BLaER1 treated with 17β-estradiol and CSF1 and Interleukin-3, amounts not matched to agents 10 nM and 100 nM (cell line): Measurements from ENCODE around the gene APBB2.

Experiments used
- H3K27ac ChIP-seq, 11 experiments: shearing (Covaris generic); formaldehyde crosslinking; 2 replicates each; pipeline ENCODE4 v1.8.1; 2022
- H3K27me3 ChIP-seq, 11 experiments: shearing (Covaris generic); formaldehyde crosslinking; 2 replicates each; pipeline ENCODE4 v1.8.1; 2022
- H3K36me3 ChIP-seq, 11 experiments: shearing (Covaris generic); formaldehyde crosslinking; 2 replicates each; pipeline ENCODE4 v1.8.1; 2022
- H3K4me1 ChIP-seq, 10 experiments: shearing (Covaris generic); formaldehyde crosslinking; 2 replicates each; pipeline ENCODE4 v1.8.1; 2022
- H3K4me2 ChIP-seq, 11 experiments: shearing (Covaris generic); formaldehyde crosslinking; 2 replicates each; pipeline ENCODE4 v1.8.1; 2022
- H3K4me3 ChIP-seq, 10 experiments: shearing (Covaris generic); formaldehyde crosslinking; 2 replicates each; pipeline ENCODE4 v1.8.1; 2022
- H3K9ac ChIP-seq, 11 experiments: shearing (Covaris generic); formaldehyde crosslinking; 2 replicates each; pipeline ENCODE4 v1.8.1; 2022
- H3K9me3 ChIP-seq, 11 experiments: shearing (Covaris generic); formaldehyde crosslinking; replicated peaks in 1 of 11; 2 replicates each; pipeline ENCODE4 v1.8.1; 2022
- H4K20me1 ChIP-seq, 11 experiments: shearing (Covaris generic); formaldehyde crosslinking; 2 replicates each; pipeline ENCODE4 v1.8.1; 2022
- Cebpa-rat ChIP-seq, 11 experiments: shearing (Covaris generic); IDR thresholded peaks; 2 replicates each; pipeline ENCODE4 v1.8.1; 2022

APBB2 gene

DNA sequence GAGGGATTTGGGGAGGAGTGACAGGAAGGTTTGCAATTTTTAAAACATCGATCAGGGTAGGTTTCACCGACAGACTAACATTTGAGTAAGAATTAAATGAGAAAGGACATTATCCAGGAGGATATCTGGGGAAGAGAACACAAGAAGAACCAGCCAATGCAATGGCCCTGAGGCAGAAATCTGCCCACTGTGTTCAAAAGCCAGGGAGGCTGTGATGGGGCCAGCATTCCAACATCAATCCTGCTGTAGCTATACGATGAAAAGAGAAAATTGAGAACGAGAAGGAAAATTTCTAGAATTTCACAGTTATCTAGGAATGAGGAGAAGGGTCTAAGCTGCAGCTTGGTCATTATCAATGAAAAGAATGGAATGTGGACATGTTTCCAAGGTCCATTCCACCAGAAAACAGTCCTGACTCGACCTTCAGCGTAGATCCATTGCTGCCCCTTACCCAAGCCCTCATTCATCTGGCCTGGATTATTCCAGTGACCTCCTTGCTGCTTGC, 84.4 kb downstream of the APBB2 start:
- Histone ChIP-seq H3K9me3 (peaks cover 0 to 2% (median 0%) of the 10 kb centered on the region in 11 experiments; a peak in 2 of 22 replicates), H3K4me3 (no peak overlapping the region), H4K20me1 (peaks cover 0 to 6% (median 0%) of the 10 kb centered on the region in 11 experiments; a peak in 2 of 22 replicates), H3K9ac (no peak overlapping the region), H3K4me2 (no peak overlapping the region), H3K36me3 (peaks cover 0 to 14% (median under 1%) of the 10 kb centered on the region in 11 experiments; a peak in 3 of 22 replicates), H3K27ac (no peak overlapping the region), H3K4me1 (peaks cover 15 to 26% (median 23%) of the 10 kb centered on the region in 10 experiments), H3K27me3 (no peaks in the 10 kb centered on the region)
- no peak for TF ChIP-seq Cebpa-rat (IDR thresholded peaks at IDR 0.05)

DNA sequence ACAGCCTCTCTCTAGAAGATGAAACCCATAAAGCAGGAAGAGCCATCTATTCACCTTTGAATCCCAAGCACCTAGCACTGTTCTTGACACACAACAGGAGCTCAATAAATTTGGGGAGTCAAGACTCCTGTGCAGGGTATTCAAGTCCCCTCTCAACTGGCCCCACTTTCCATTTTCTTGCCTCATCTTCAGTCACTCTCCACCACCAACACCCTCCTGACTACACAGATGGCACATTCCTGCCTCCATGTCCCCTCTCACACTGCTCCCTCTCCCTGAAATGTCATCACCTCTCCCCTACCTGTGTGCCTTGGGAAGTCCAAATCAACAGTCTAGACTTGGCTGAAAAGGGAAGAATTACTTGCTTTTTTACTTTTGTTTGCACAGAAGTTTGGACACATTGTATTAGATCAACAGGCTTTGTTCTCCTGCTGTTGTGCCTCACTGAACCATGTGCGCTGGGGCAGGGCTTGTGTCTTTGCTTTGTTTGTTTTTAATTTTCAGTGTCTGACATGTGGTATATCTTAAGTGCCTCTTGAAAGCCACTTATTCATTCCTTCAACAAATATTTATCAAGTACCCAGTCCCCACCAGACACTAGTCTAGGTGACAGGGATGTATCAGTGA, 85.1 kb downstream of the APBB2 start:
- Histone ChIP-seq H3K36me3 (peaks cover 0 to 22% (median 4%) of the 10 kb centered on the region in 11 experiments; a peak in 5 of 22 replicates), H3K4me3 (no peak overlapping the region), H3K9ac (no peak overlapping the region), H3K27me3 (no peaks in the 10 kb centered on the region), H3K4me2 (no peak overlapping the region), H3K27ac (no peak overlapping the region), H3K9me3 (peaks cover 0 to 9% (median 2%) of the 10 kb centered on the region in 11 experiments; a peak in 8 of 22 replicates), H4K20me1 (peaks cover 0 to 6% (median 0%) of the 10 kb centered on the region in 11 experiments; a peak in 2 of 22 replicates), H3K4me1 (peaks cover 15 to 26% (median 23%) of the 10 kb centered on the region in 10 experiments)
- no peak for TF ChIP-seq Cebpa-rat (IDR thresholded peaks at IDR 0.05)

DNA sequence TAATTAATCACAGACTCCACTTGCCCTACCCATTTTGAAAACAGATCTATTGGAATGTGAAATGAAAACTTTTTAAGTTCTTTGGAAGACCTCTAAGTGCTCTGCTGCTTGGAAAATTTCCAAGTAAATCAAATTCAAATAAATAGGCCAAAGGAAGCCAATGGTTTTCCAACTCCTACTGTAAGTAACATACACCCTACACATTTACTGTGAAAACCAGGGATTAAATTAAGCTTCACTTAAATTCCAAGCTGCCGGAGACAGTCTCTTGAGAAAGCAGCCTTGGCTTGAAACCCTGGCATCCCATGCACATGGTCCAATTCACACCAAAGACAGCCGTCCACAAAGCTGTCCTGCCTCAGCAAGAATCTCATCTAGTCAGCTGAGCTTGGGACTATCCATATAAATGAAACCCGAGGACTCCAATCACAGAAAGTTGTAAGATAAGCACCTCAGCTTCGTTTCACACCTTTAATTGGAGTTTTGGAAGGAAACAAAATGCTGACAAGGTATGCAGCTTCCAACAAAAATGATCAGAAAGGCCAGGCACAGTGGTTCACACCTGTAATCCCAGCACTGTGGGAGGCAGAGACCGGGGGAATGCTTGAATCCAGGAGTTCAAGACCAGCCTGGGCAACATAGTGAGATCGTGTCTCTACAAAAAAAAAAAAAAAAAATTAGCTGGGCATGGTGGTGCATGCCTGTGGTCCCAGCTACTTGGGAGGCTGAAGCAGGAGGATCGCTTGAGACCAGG, 88.6 kb downstream of the APBB2 start:
- H3K36me3 ChIP-seq, result peaks cover 0 to 23% (median 4%) of the 10 kb centered on the region in 11 experiments; a peak in 7 of 22 replicates
- no peak overlapping the region for H3K4me3 ChIP-seq
- H3K4me1 ChIP-seq, result peaks cover 3 to 17% (median 12%) of the 10 kb centered on the region in 10 experiments; a peak in 16 of 20 replicates
- no peak overlapping the region for H3K27ac ChIP-seq
- H4K20me1 ChIP-seq, result peaks cover 0 to 5% (median 0%) of the 10 kb centered on the region in 11 experiments; a peak in 1 of 22 replicates
- H3K4me2 ChIP-seq, result no peak overlapping the region
- TF ChIP-seq Cebpa-rat (IDR thresholded peaks at IDR 0.05), result no peak
- no peaks in the 10 kb centered on the region for H3K27me3 ChIP-seq
- H3K9me3 ChIP-seq, result peaks cover 0 to 13% (median 9%) of the 10 kb centered on the region in 11 experiments; a peak in 11 of 22 replicates
- H3K9ac ChIP-seq, result no peak overlapping the region

GRCh38 chr4:41124916-41125548, 89.3 kb downstream of the APBB2 start:
- Histone ChIP-seq H3K4me1 (peaks cover 3 to 24% (median 19%) of the 10 kb centered on the region in 10 experiments; a peak in 16 of 20 replicates), H3K36me3 (peaks cover 0 to 23% (median 4%) of the 10 kb centered on the region in 11 experiments; a peak in 7 of 22 replicates), H3K4me3 (no peak overlapping the region), H3K9me3 (peaks cover 0 to 13% (median 9%) of the 10 kb centered on the region in 11 experiments; a peak in 11 of 22 replicates), H3K9ac (no peak overlapping the region), H3K4me2 (no peak overlapping the region), H3K27ac (no peak overlapping the region), H4K20me1 (peaks cover 0 to 5% (median 0%) of the 10 kb centered on the region in 11 experiments; a peak in 1 of 22 replicates), H3K27me3 (no peaks in the 10 kb centered on the region)
- TF ChIP-seq Cebpa-rat (IDR thresholded peaks at IDR 0.05), result no peak

DNA sequence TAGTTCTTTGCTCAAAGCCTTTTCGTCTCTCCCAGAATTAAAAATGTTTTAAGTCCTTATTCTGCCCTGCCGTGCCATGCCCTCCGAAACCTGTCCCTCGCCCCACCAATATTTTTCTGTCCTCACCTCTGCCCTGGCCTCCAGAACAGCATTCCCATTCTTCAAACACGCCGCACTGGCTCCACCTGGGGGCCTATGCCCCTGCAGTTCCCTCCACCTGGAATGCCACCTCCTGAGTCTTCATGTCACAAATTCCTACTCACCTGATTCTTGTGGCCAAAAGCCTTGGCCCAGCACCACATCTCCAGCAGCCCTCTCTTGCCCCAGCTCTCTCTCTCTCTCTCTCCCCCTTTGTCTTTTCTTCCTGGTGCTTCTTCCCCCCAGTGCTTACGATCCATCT, 91.6 kb downstream of the APBB2 start:
- peaks cover 0 to 13% (median 9%) of the 10 kb centered on the region in 11 experiments; a peak in 11 of 22 replicates for H3K9me3 ChIP-seq
- peaks cover 0 to 3% (median 0%) of the 10 kb centered on the region in 11 experiments; a peak in 1 of 22 replicates for H4K20me1 ChIP-seq
- no peaks in the 10 kb centered on the region for H3K27me3 ChIP-seq
- H3K4me2 ChIP-seq, result no peak overlapping the region
- no peak overlapping the region for H3K9ac ChIP-seq
- peaks cover 3 to 47% (median 33%) of the 10 kb centered on the region in 10 experiments; a peak in 16 of 20 replicates for H3K4me1 ChIP-seq
- peaks cover 0 to 23% (median 4%) of the 10 kb centered on the region in 11 experiments; a peak in 7 of 22 replicates for H3K36me3 ChIP-seq
- H3K4me3 ChIP-seq, result no peak overlapping the region
- H3K27ac ChIP-seq, result no peak overlapping the region
- TF ChIP-seq Cebpa-rat (IDR thresholded peaks at IDR 0.05), result no peak

DNA sequence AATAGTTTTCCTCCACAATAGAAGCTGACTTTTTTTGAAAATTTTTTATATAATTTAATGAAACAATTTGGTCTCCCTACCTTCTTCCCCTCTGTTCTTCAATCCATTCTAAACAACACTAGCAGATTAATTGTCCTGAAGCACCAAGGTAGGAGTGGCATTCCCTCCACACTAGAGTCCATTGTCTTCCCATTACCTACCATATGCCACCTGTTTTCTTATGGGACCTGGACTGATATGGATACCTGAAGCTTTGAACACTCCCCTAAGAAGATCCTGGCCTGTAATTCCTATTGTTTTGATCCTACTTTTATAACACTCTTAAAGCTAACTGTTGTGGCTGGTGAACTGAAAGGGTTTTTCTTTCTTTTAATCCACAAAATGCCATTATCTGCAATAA, 92.0 kb downstream of the APBB2 start:
- Histone ChIP-seq H3K9ac (no peak overlapping the region), H3K9me3 (peaks cover 0 to 13% (median 9%) of the 10 kb centered on the region in 11 experiments; a peak in 11 of 22 replicates), H3K4me1 (peaks cover 3 to 47% (median 34%) of the 10 kb centered on the region in 10 experiments; a peak in 16 of 20 replicates), H3K27ac (no peak overlapping the region), H4K20me1 (no peaks in the 10 kb centered on the region), H3K27me3 (no peaks in the 10 kb centered on the region), H3K4me3 (no peak overlapping the region), H3K36me3 (peaks cover 0 to 23% (median 4%) of the 10 kb centered on the region in 11 experiments; a peak in 7 of 22 replicates), H3K4me2 (no peak overlapping the region)
- TF ChIP-seq Cebpa-rat (IDR thresholded peaks at IDR 0.05), result no peak

DNA sequence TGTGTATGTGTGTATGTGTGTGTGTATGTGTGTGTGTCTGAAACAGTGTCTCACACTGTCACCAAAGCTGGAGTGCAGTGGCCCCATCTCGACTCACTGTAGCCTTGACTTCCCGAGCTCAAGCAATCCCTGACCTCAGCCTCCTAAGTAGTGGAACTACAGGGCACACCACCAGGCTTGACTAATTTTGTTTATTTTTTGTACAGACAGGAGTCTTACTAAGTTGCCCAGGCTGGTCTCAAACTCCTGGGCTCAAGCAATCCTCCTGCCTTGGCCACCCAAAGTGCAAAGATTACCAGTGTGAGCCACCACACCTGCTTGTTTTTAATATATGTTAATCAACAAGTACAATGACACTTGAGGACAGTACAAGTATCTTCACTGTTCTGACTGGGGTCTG, 92.4 kb downstream of the APBB2 start:
- H3K4me1 ChIP-seq, result peaks cover 3 to 47% (median 34%) of the 10 kb centered on the region in 10 experiments; a peak in 16 of 20 replicates
- H3K36me3 ChIP-seq, result peaks cover 0 to 23% (median 4%) of the 10 kb centered on the region in 11 experiments; a peak in 7 of 22 replicates
- no peak overlapping the region for H3K4me3 ChIP-seq
- peaks cover 0 to 13% (median 9%) of the 10 kb centered on the region in 11 experiments; a peak in 12 of 22 replicates for H3K9me3 ChIP-seq
- TF ChIP-seq Cebpa-rat (IDR thresholded peaks at IDR 0.05), result no peak
- no peaks in the 10 kb centered on the region for H4K20me1 ChIP-seq
- H3K4me2 ChIP-seq, result peak overlapping the region in 4 of 11 experiments; percentile 46 to 62 (median 58); a peak in 5 of 22 replicates
- H3K27ac ChIP-seq, result 0 out of 22 replicates have a peak overlapping the region, but pooled peaks of 1 of the 11 experiments have one; percentile 7
- no peaks in the 10 kb centered on the region for H3K27me3 ChIP-seq
- H3K9ac ChIP-seq, result no peak overlapping the region
